B cell (primary cell): Measurements from ENCODE around the gene SAMD7. TPM values are rescaled to one million over a fixed set of nuclear protein-coding genes. Genes with fewer than 3 reads are reported as not detected.

Experiments
- ATAC-seq: fragments of 200-7000 bp; cut with Tn5 transposase; one replicate; pipeline ENCODE4 v1.10.0; 2021; ENCODE audit warnings: low read depth, mild to moderate bottlenecking, moderate number of reproducible peaks, moderate library complexity
- CTCF ChIA-PET: fragments of 350-600 bp; sonication (Branson Sonifier 250); formaldehyde crosslinking; loops from one replicate; lab custom pipeline; 2021; ENCODE audit warnings: antibody characterized with exemption, inconsistent platforms; lab: Charles Lee
- POLR2A ChIA-PET: fragments of 350-600 bp; sonication (Branson Sonifier 250); formaldehyde crosslinking; loops from one replicate; lab custom pipeline; 2021; ENCODE audit warnings: antibody characterized with exemption; lab: Charles Lee
- DNase-seq: peaks from one replicate; pipeline ENCODE4 v3.0.0; 2013
- H2AFZ ChIP-seq: 2 replicates; pipeline ENCODE4 v1.6.1; 2012; ENCODE audit warnings: mild to moderate bottlenecking, low read depth, low read length; ENCODE audit not compliant: insufficient read depth, poor library complexity, severe bottlenecking
- H3K27ac ChIP-seq, 2 donors: 1 replicate in 1 of 2; 2 replicates in 1 of 2; pipeline ENCODE4 v1.5.1; 2012 to 2013; ENCODE audit warnings: low read length in 2 of 2, mild to moderate bottlenecking in 2 of 2, moderate library complexity in 1 of 2
- H3K27me3 ChIP-seq, 4 experiments: fragments of 200-600 bp in 1 of 4; sonication (generic) in 1 of 4; replicated peaks in 1 of 4; 1 replicate in 2 of 4; 2 replicates in 2 of 4; pipeline versions ENCODE4 v1.6.1 to v1.7.0; 2013 to 2016; ENCODE audit warnings: low read length in 3 of 4, mild to moderate bottlenecking in 2 of 4, mixed read lengths in 1 of 4, moderate library complexity in 1 of 4; ENCODE audit not compliant: insufficient read depth in 4 of 4, control insufficient read depth in 3 of 4; ENCODE audit errors: control extremely low read depth in 1 of 4
- H3K36me3 ChIP-seq, 2 experiments: replicated peaks in 1 of 2; 1 replicate in 1 of 2; 2 replicates in 1 of 2; pipeline versions ENCODE4 v1.6.1 to v1.7.1; 2013; ENCODE audit warnings: low read length in 1 of 2; ENCODE audit not compliant: insufficient read depth in 2 of 2, control insufficient read depth in 1 of 2; ENCODE audit errors: control extremely low read depth in 1 of 2, extremely low read depth in 1 of 2
- H3K4me1 ChIP-seq, 2 donors: fragments of 200-600 bp in 1 of 2; sonication (generic) in 1 of 2; 1 replicate in 1 of 2; 2 replicates in 1 of 2; pipeline versions ENCODE4 v1.5.1 to v1.6.1; 2013 to 2017; ENCODE audit warnings: low read length in 2 of 2; ENCODE audit not compliant: control insufficient read depth in 2 of 2, insufficient read depth in 2 of 2
- H3K4me2 ChIP-seq: replicated peaks from 2 replicates; pipeline ENCODE3; 2012; ENCODE audit warnings: mild to moderate bottlenecking, low read depth, low read length; ENCODE audit not compliant: poor library complexity, severe bottlenecking
- H3K4me3 ChIP-seq, 5 experiments: fragments of 200-600 bp in 1 of 5; sonication (generic) in 1 of 5; 1 replicate in 3 of 5; 2 replicates in 2 of 5; pipeline versions ENCODE4 v1.5.1 to v1.7.0; 2011 to 2016; ENCODE audit warnings: low read length in 4 of 5, mild to moderate bottlenecking in 4 of 5, low read depth in 2 of 5, control low read depth in 1 of 5, moderate library complexity in 1 of 5; ENCODE audit not compliant: insufficient read depth in 1 of 5; ENCODE audit errors: control extremely low read depth in 1 of 5, extremely low read depth in 1 of 5
- H3K79me2 ChIP-seq: fragments of 200-600 bp; sonication (generic); one replicate; pipeline ENCODE4 v1.6.0; 2016; ENCODE audit warnings: low read length; ENCODE audit not compliant: control insufficient read depth, insufficient read depth
- H3K9ac ChIP-seq: fragments of 200-600 bp; sonication (generic); 2 replicates; pipeline ENCODE4 v1.6.1; 2017; ENCODE audit warnings: mild to moderate bottlenecking, low read length, moderate library complexity
- H3K9me3 ChIP-seq, 3 donors: one replicate each; pipeline versions ENCODE4 v1.6.1 to v1.7.1; 2013; ENCODE audit warnings: low read length in 2 of 3; ENCODE audit not compliant: control insufficient read depth in 2 of 3, insufficient read depth in 1 of 3; ENCODE audit errors: control extremely low read depth in 1 of 3
- H4K20me1 ChIP-seq: 2 replicates; pipeline ENCODE4 v1.6.0; 2012; ENCODE audit warnings: mild to moderate bottlenecking, low read length; ENCODE audit not compliant: insufficient read depth, control insufficient read depth, poor library complexity, severe bottlenecking
- H3K27ac Mint-ChIP-seq: one replicate; pipeline ENCODE4 v1.8.0; 2021; ENCODE audit warnings: mixed read lengths
- H3K27me3 Mint-ChIP-seq: one replicate; pipeline ENCODE4 v1.8.0; 2021; ENCODE audit warnings: mixed read lengths
- H3K4me1 Mint-ChIP-seq: one replicate; pipeline ENCODE4 v1.8.0; 2021; ENCODE audit warnings: mixed read lengths
- H3K4me3 Mint-ChIP-seq: one replicate; pipeline ENCODE4 v1.8.0; 2021; ENCODE audit warnings: mixed read lengths
- H3K9me3 Mint-ChIP-seq: one replicate; pipeline ENCODE4 v1.8.0; 2022; ENCODE audit warnings: mixed read lengths; ENCODE audit not compliant: insufficient read depth
- EZH2 ChIP-seq: IDR thresholded peaks from 2 replicates; pipeline ENCODE4 v1.6.1; 2012; ENCODE audit warnings: borderline replicate concordance, low read depth, mild to moderate bottlenecking, moderate library complexity, low read length; ENCODE audit not compliant: insufficient read depth, poor library complexity, severe bottlenecking
- WGBS: methylation state at CpG from one replicate; pipeline ENCODE4 v1.1.5; 2013; ENCODE audit warnings: missing lambda C conversion rate; ENCODE audit not compliant: insufficient coverage; 5-methylcytosine and 5-hydroxymethylcytosine counted together
- intact Hi-C: fragments of 100-400 bp; cut with micrococcal nuclease; formaldehyde crosslinking; loops from one replicate; pipeline ENCODE4 v1.10.0; 2022
- polyA plus RNA-seq: library from polyadenylated mRNA; depleted of rRNA; stranded (reverse); fragments of >200 nt; gene quantifications from 2 replicates; pipeline ENCODE4 v1.2.3, GENCODE V29; 2012
- total RNA-seq, 2 donors: library from RNA; stranded (reverse); fragments of 120-200 nt in 1 of 2; gene quantifications; 1 replicate in 1 of 2; 2 replicates in 1 of 2; pipeline versions ENCODE4 v1.2.3 to v1.2.4, GENCODE V29; 2013 to 2022
- TF ChIP-seq, protein P1 (sequence below): fragments of 200-600 bp; IDR thresholded peaks from one replicate; pipeline ENCODE4 v1.8.0; 2022; ENCODE audit warnings: antibody characterized with exemption, mild to moderate bottlenecking

The SAMD7 gene
- total and polyA plus RNA-seq, 2 donors (not counting 1 experiment from before 2014, with no cell fraction given): not detected

DNA sequence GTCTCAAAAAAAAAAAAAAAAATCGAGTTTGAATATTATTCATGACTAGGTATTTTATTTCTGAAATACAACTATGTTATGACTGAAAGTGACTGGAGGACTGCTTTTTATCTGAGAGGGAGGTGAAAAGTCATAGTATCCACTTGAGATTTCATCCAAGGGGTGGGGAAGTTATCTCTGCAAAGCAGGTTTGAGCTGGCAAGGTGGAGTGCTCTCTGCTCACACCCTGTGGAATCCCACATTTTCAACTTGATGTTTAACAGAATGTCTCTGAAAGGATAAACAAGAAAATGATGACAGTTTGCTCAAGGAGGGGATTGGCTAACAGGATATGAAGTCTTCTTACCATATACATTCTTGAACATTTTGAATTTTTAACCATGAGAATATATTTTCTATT, 27.9 kb downstream of the SAMD7 start:
- Histone ChIP-seq H4K20me1 (no peaks in the 10 kb centered on the region), H3K9me3 (peaks cover 0 to 5% (median 0%) of the 10 kb centered on the region in 3 donors), H2AFZ (no peak overlapping the region), H3K27me3 (no peaks in the 10 kb centered on the region), H3K27ac (peak overlapping the region; percentile 84 to 90), H3K9ac (peak overlapping the region; percentile 16), H3K4me3 (no peak overlapping the region), H3K79me2 (peaks cover 3% of the 10 kb centered on the region), H3K4me1 (peaks cover 64 to 68% of the 10 kb centered on the region in 2 donors), H3K4me2 (peak overlapping the region; percentile 67), H3K36me3 (no peaks in the 10 kb centered on the region)
- ATAC-seq (no peak), DNase-seq (no peak)
- TF ChIP-seq, protein P1, sequence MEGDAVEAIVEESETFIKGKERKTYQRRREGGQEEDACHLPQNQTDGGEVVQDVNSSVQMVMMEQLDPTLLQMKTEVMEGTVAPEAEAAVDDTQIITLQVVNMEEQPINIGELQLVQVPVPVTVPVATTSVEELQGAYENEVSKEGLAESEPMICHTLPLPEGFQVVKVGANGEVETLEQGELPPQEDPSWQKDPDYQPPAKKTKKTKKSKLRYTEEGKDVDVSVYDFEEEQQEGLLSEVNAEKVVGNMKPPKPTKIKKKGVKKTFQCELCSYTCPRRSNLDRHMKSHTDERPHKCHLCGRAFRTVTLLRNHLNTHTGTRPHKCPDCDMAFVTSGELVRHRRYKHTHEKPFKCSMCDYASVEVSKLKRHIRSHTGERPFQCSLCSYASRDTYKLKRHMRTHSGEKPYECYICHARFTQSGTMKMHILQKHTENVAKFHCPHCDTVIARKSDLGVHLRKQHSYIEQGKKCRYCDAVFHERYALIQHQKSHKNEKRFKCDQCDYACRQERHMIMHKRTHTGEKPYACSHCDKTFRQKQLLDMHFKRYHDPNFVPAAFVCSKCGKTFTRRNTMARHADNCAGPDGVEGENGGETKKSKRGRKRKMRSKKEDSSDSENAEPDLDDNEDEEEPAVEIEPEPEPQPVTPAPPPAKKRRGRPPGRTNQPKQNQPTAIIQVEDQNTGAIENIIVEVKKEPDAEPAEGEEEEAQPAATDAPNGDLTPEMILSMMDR: no peak
- Mint-ChIP-seq H3K9me3 (peaks cover 3% of the 10 kb centered on the region), H3K27ac (peak overlapping the region; percentile 87), H3K4me1 (peaks cover 73% of the 10 kb centered on the region), H3K4me3 (peak overlapping the region; percentile 62), H3K27me3 (no peaks in the 10 kb centered on the region)
- CTCF ChIA-PET: interaction anchor here (0.6 to 1.4 kb wide), 3 partner anchors 9 to 89 kb away, joined by 3 to 7 read pairs (median 3); no protein-coding TSS in a partner anchor
- intact Hi-C loops: no loop called here
- POLR2A ChIA-PET: interaction anchor here (2.2 kb wide), 1 partner anchor 27 kb away, joined by 9 read pairs; the partner anchor contains the start of gene SEC62
- WGBS: no CpG with 5 or more reads among the region's 1 CpG

DNA sequence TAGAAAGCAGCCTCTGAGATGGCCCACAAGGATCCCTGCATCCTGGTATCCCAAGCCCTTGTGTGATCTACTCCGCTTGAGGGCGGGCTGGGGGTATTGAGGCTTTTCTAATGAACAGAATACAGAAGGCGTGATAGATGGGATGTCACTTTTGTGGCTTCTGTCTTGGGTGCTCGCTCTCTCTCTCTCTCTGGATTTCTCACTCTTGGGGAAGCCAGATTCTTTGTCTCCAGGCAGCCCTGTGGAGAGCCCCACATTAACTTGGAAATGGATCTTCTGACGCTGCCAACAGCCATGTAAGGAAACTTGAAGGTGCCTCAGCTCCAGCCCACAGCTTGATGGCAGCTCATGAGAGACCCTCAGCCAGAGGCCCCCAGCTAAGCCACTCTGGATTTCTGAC, 28.4 kb downstream of the SAMD7 start:
- peaks cover 3% of the 10 kb centered on the region for H3K79me2 ChIP-seq
- peaks cover 0 to 5% (median 0%) of the 10 kb centered on the region in 3 donors for H3K9me3 ChIP-seq
- no peak for ATAC-seq
- H3K4me1 ChIP-seq: peaks cover 64 to 68% of the 10 kb centered on the region in 2 donors
- H3K9ac ChIP-seq: peak overlapping the region; percentile 16
- peak overlapping the region; percentile 84 to 90 for H3K27ac ChIP-seq
- ChIA-PET POLR2A (interaction anchor here (0.6 to 2.2 kb wide), 4 partner anchors 8 to 94 kb away, joined by 3 to 9 read pairs (median 4); partner anchors contain the start of gene SEC62), CTCF (interaction anchor here (0.6 to 4.3 kb wide), 4 partner anchors 9 to 168 kb away, joined by 3 to 33 read pairs (median 3); no protein-coding TSS in a partner anchor)
- Mint-ChIP-seq H3K27ac (peak overlapping the region; percentile 97), H3K27me3 (no peaks in the 10 kb centered on the region), H3K4me3 (peak overlapping the region; percentile 86), H3K9me3 (peaks cover 3% of the 10 kb centered on the region), H3K4me1 (peaks cover 73% of the 10 kb centered on the region)
- H2AFZ ChIP-seq: no peak overlapping the region
- peak overlapping the region; percentile 67 for H3K4me2 ChIP-seq
- H4K20me1 ChIP-seq: no peaks in the 10 kb centered on the region
- H3K27me3 ChIP-seq: no peaks in the 10 kb centered on the region
- no peak for TF ChIP-seq EZH2
- TF ChIP-seq, protein P1: no peak
- peak overlapping the region in 1 of 5 experiments; percentile 22 for H3K4me3 ChIP-seq
- intact Hi-C loops: loop anchor here (1.0 to 10.0 kb wide), 4 partner anchors 7 to 418 kb away; partner anchors contain the start of genes LRRC34, LRRIQ4, MECOM and SKIL
- WGBS: 55% methylated on average over 4 of the region's 5 CpGs
- H3K36me3 ChIP-seq: no peaks in the 10 kb centered on the region
- no peak for DNase-seq
